Erythroblast (primary cell): Measurements from ENCODE around the gene RNU1-4.
"Not testable (repeated sequence)": the region's sequence is repeated elsewhere in the genome, so short reads cannot be mapped to it uniquely, and the experiment has no call there.

Experiments used
- GATA1 ChIP-seq: IDR thresholded peaks from 2 replicates; pipeline ENCODE4 v1.6.1; 2011; ENCODE audit warnings: low read depth, mild to moderate bottlenecking, control low read depth, low read length, moderate library complexity
- POLR2A ChIP-seq: IDR thresholded peaks from 2 replicates; pipeline ENCODE4 v1.6.1; 2011; ENCODE audit warnings: mild to moderate bottlenecking, low read length

DNA sequence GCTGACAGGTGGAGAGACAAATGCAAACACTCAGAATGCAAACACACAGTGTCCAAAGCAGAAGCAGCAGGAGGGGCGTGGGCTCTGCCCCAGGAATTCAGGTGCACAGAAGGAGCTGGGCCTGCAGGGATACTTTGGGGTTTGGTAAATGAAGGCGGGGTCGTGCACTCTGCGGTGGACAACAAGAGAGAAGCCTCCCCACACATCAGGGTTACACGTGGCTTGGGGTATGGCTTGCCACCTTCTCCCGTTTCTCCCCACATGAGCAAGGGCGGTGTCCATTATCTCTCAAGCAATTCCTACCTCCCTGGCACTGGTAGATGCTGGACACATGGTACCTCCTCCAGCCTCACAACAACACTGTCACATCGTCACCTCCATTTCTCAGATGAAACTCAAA, 35.0 kb downstream of the RNU1-4 start:
- TF ChIP-seq POLR2A, GATA1: not testable (repeated sequence)
